GM21367 (cell line): Measurements from ENCODE around the gene HPDL.
"Not testable (repeated sequence)": the region's sequence is repeated elsewhere in the genome, so short reads cannot be mapped to it uniquely, and the experiment has no call there.

Source experiments
- ATAC-seq: cut with Tn5 transposase; IDR thresholded peaks from one replicate; pipeline ENCODE4 v1.9.1; 2021; ENCODE audit not compliant: unreplicated experiment

HPDL gene

GRCh38 chr1:45348966-45349677, 22.4 kb downstream of the HPDL start:
- no peak for ATAC-seq

- no peak for ATAC-seq
Observed at GRCh38 chr1:45351508-45351907, 24.8 kb downstream of the HPDL start.

- no peak for ATAC-seq
Observed at GRCh38 chr1:45353685-45354084, 27.0 kb downstream of the HPDL start.

- no peak for ATAC-seq
Observed at GRCh38 chr1:45354838-45355237, 28.1 kb downstream of the HPDL start.

- ATAC-seq, result no peak
Observed at GRCh38 chr1:45355683-45356082, 29.0 kb downstream of the HPDL start.

GRCh38 chr1:45356186-45356585, 29.5 kb downstream of the HPDL start:
- ATAC-seq, result no peak

GRCh38 chr1:45359882-45360513, 33.3 kb downstream of the HPDL start:
- no peak for ATAC-seq

- ATAC-seq, result not testable (repeated sequence)
Observed at GRCh38 chr1:45360981-45361380, 34.3 kb downstream of the HPDL start.

GRCh38 chr1:45364294-45364693, 37.6 kb downstream of the HPDL start:
- no peak for ATAC-seq

- no peak for ATAC-seq
Observed at GRCh38 chr1:45365051-45365450, 38.4 kb downstream of the HPDL start.

- ATAC-seq, result peak; percentile 58
Observed at GRCh38 chr1:45370575-45370974, 43.9 kb downstream of the HPDL start.

- no peak for ATAC-seq
Observed at GRCh38 chr1:45373573-45373972, 46.9 kb downstream of the HPDL start.

GRCh38 chr1:45375104-45376090, 48.7 kb downstream of the HPDL start:
- ATAC-seq, result no peak

- ATAC-seq, result no peak
Observed at GRCh38 chr1:45378184-45378583, 51.5 kb downstream of the HPDL start.
